HepG2 (cell line): Measurements from ENCODE around the gene IGF2BP1. TPM values are rescaled to one million over a fixed set of nuclear protein-coding genes. Genes with fewer than 3 reads are reported as not detected.

ENCODE experiments used
- ATAC-seq: fragments of 200-7000 bp; cut with Tn5 transposase; 3 replicates; pipeline ENCODE4 v1.9.1; 2020; ENCODE audit warnings: mild to moderate bottlenecking, moderate library complexity
- BruUV-seq: library from RNA; stranded (reverse); fragments of 400-500 nt; replicated peaks from 2 replicates; lab custom pipeline; 2021; lab: Mats Ljungman, UMichigan
- CTCF ChIA-PET: fragments of 300-600 bp; formaldehyde crosslinking; extraction: SDS; loops from one replicate; lab custom pipeline; 2021; ENCODE audit warnings: low total read pairs, inconsistent platforms, low intra/inter-chr PET ratio; lab: Yijun Ruan, JAX
- POLR2A ChIA-PET: fragments of 350-600 bp; sonication (Branson Sonifier 250); formaldehyde crosslinking; loops from one replicate; lab custom pipeline; 2020; ENCODE audit warnings: antibody characterized with exemption, inconsistent platforms; lab: Yijun Ruan, JAX
- DNase-seq: peaks from one replicate; pipeline ENCODE4 v3.0.0-alpha.2; 2015; ENCODE audit warnings: low spot score
- FAIRE-seq: peaks from 3 replicates; lab custom pipeline; 2011; peaks lifted over from hg19 to GRCh38; lab: Jason Lieb, UNC
- H2AFZ ChIP-seq: one replicate; pipeline ENCODE4 v1.6.1; 2011; ENCODE audit warnings: low read length, inconsistent platforms
- H3K27ac ChIP-seq: fragments of 300-600 bp; 3 replicates; pipeline ENCODE4 v1.8.0; 2011; ENCODE audit warnings: mixed run types, mild to moderate bottlenecking, mixed read lengths, low read length, inconsistent platforms; ENCODE audit not compliant: insufficient read depth; ENCODE audit errors: extremely low read length
- H3K27me3 ChIP-seq, 2 experiments: fragments of 200-600 bp in 1 of 2; 2 replicates in 1 of 2; 3 replicates in 1 of 2; pipeline versions ENCODE4 v1.6.0 to v1.8.0; 2011; ENCODE audit warnings: low read length in 2 of 2, mild to moderate bottlenecking in 2 of 2, moderate library complexity in 2 of 2, inconsistent platforms in 1 of 2; ENCODE audit not compliant: insufficient read depth in 2 of 2, control insufficient read depth in 1 of 2
- H3K36me3 ChIP-seq, 2 experiments: fragments of 200-600 bp in 1 of 2; replicated peaks in 1 of 2; 2 replicates in 1 of 2; 3 replicates in 1 of 2; pipeline versions ENCODE4 v1.5.1 to v1.8.0; 2011; ENCODE audit warnings: low read length in 2 of 2, inconsistent platforms in 1 of 2; ENCODE audit not compliant: insufficient read depth in 2 of 2, control insufficient read depth in 1 of 2
- H3K4me1 ChIP-seq: 2 replicates; pipeline ENCODE4 v1.5.1; 2012; ENCODE audit warnings: low read length, inconsistent platforms; ENCODE audit not compliant: insufficient read depth
- H3K4me2 ChIP-seq: 2 replicates; pipeline ENCODE4 v1.6.0; 2011; ENCODE audit warnings: low read depth, low read length, inconsistent platforms
- H3K4me3 ChIP-seq, 3 experiments: fragments of 200-600 bp in 1 of 3; sonication (generic), shearing (Covaris generic) in 1 of 3; replicated peaks in 1 of 3; 2 replicates each; pipeline ENCODE4 v1.5.1; 2011 to 2016; ENCODE audit warnings: low read length in 3 of 3, inconsistent platforms in 2 of 3, low read depth in 2 of 3, mild to moderate bottlenecking in 2 of 3, control low read depth in 1 of 3, mixed read lengths in 1 of 3; ENCODE audit not compliant: insufficient read depth in 1 of 3
- H3K79me2 ChIP-seq: one replicate; pipeline ENCODE4 v1.6.1; 2011; ENCODE audit warnings: low read length, inconsistent platforms; ENCODE audit not compliant: insufficient read depth
- H3K9ac ChIP-seq: 2 replicates; pipeline ENCODE4 v1.6.0; 2011; ENCODE audit warnings: mild to moderate bottlenecking, low read depth, low read length, inconsistent platforms; ENCODE audit not compliant: insufficient read depth
- H3K9me3 ChIP-seq: 2 replicates; pipeline ENCODE4 v1.5.1; 2012; ENCODE audit warnings: mild to moderate bottlenecking, low read length
- H4K20me1 ChIP-seq: 2 replicates; pipeline ENCODE4 v1.6.0; 2011; ENCODE audit warnings: inconsistent platforms, mild to moderate bottlenecking, low read length, moderate library complexity; ENCODE audit not compliant: insufficient read depth
- ATF3 ChIP-seq: sonication (generic); formaldehyde crosslinking; IDR thresholded peaks from 2 replicates; pipeline ENCODE4 v1.4.0; 2020; ENCODE audit warnings: missing genetic modification reagents
- ELF4 ChIP-seq: sonication (generic); formaldehyde crosslinking; IDR thresholded peaks from 2 replicates; pipeline ENCODE4 v1.5.0; 2020; ENCODE audit warnings: missing genetic modification reagents, mild to moderate bottlenecking, moderate library complexity, borderline replicate concordance
- FOXA3 ChIP-seq: IDR thresholded peaks from 2 replicates; pipeline ENCODE4 v1.6.1; 2016; ENCODE audit warnings: missing genetic modification reagents, missing compliant biosample characterization
- GATAD2A ChIP-seq: IDR thresholded peaks from 2 replicates; pipeline ENCODE4 v1.6.1; 2016
- HDAC1 ChIP-seq: sonication (generic); formaldehyde crosslinking; IDR thresholded peaks from 2 replicates; pipeline ENCODE4 v1.5.1; 2020; ENCODE audit warnings: mild to moderate bottlenecking, missing genetic modification reagents
- HDAC2 ChIP-seq: sonication (generic); formaldehyde crosslinking; IDR thresholded peaks from 2 replicates; pipeline ENCODE4 v1.4.0; 2020; ENCODE audit warnings: missing genetic modification reagents
- LBX2 ChIP-seq: sonication (generic); formaldehyde crosslinking; IDR thresholded peaks from 2 replicates; pipeline ENCODE4 v1.5.0; 2020; ENCODE audit warnings: missing genetic modification reagents, mild to moderate bottlenecking, borderline replicate concordance
- PLRG1 ChIP-seq: fragments of 450-650 bp; conservative IDR thresholded peaks from 2 replicates; pipeline ENCODE4 v1.6.1; 2016
- RAD51 ChIP-seq: fragments of 450-650 bp; IDR thresholded peaks from 2 replicates; pipeline ENCODE4 v1.6.1; 2016; ENCODE audit warnings: borderline replicate concordance
- RARA ChIP-seq: IDR thresholded peaks from 2 replicates; pipeline ENCODE4 v1.6.1; 2016; ENCODE audit warnings: missing genetic modification reagents, missing compliant biosample characterization
- SIN3A ChIP-seq: IDR thresholded peaks from 2 replicates; pipeline ENCODE4 v1.6.1; 2011; ENCODE audit warnings: low read depth, mild to moderate bottlenecking, control low read depth, low read length, borderline replicate concordance
- ZBED4 ChIP-seq: sonication (generic); formaldehyde crosslinking; IDR thresholded peaks from 2 replicates; pipeline ENCODE4 v1.4.0; 2020; ENCODE audit warnings: missing genetic modification reagents, borderline replicate concordance
- ZFP82 ChIP-seq: sonication (generic); formaldehyde crosslinking; IDR thresholded peaks from 2 replicates; pipeline ENCODE4 v1.5.1; 2020; ENCODE audit warnings: mild to moderate bottlenecking, missing genetic modification reagents, borderline replicate concordance
- ZKSCAN1 ChIP-seq: fragments of 150-350 bp; IDR thresholded peaks from 2 replicates; pipeline ENCODE4 v1.6.1; 2014; ENCODE audit warnings: low read length
- ZNF460 ChIP-seq: sonication (generic); formaldehyde crosslinking; IDR thresholded peaks from 2 replicates; pipeline ENCODE4 v1.5.1; 2020; ENCODE audit warnings: missing genetic modification reagents, mild to moderate bottlenecking, borderline replicate concordance
- ZNF639 ChIP-seq: conservative IDR thresholded peaks from 2 replicates; pipeline ENCODE4 v1.6.1; 2018; ENCODE audit warnings: missing genetic modification reagents
- whole genome bisulfite sequencing: methylation state at CpG from one replicate; pipeline ENCODE4 v1.1.6; 2017; ENCODE audit warnings: low lambda C conversion rate; 5-methylcytosine and 5-hydroxymethylcytosine counted together
- in situ Hi-C: cut with HindIII; loops from 2 replicates; pipeline ENCODE4 v1.10.0; 2017; ENCODE audit warnings: low pct_unique_long_range_greater_than_20kb; ENCODE audit not compliant: extremely low pct_ligation_motif_present
- intact Hi-C: fragments of 100-400 bp; cut with micrococcal nuclease; formaldehyde crosslinking; loops from one replicate; pipeline ENCODE4 v1.10.0; 2022; ENCODE audit not compliant: unreplicated experiment
- polyA plus RNA-seq, 8 experiments: library from polyadenylated mRNA; depleted of rRNA in 3 of 8; stranded (reverse) in 7 of 8; unstranded in 1 of 8; fragments of >200 nt; fragmentation: Illumina TruSeq in 4 of 8; extraction: Trizol in 4 of 8; gene quantifications; 2 replicates each; pipeline versions ENCODE4 v1.2.1 to v1.2.3, GENCODE V29; 2011 to 2016; ENCODE audit warnings: low read depth in 4 of 8, missing spikeins in 1 of 8, mixed read lengths in 1 of 8; ENCODE audit not compliant: insufficient read depth in 1 of 8
- total RNA-seq, 5 experiments: library from RNA; depleted of rRNA; stranded (reverse); fragments of >200 nt; fragmentation: Illumina TruSeq; extraction: Trizol; gene quantifications; 2 replicates each; pipeline ENCODE4 v1.2.3, GENCODE V29; 2016; ENCODE audit warnings: low read depth in 1 of 5

IGF2BP1 gene
- total and polyA plus RNA-seq, 2 of the 13 experiments (the other 11 are each of a cell fraction or from before 2014, with no cell fraction given): 29.7 to 75.1 TPM

GRCh38 chr17:48993951-48994350, 3.2 kb upstream of the IGF2BP1 start (continued):
- TF ChIP-seq ZBED4 (CRISPR knock-in tag) (no peak), FOXA3 (CRISPR knock-in tag) (no peak), ZNF639 (CRISPR knock-in tag) (no peak), PLRG1 (no peak), ZNF460 (CRISPR knock-in tag) (no peak), RAD51 (no peak)
- TF ChIP-seq, all 625 proteins: peak for 0

- no peaks in the 10 kb centered on the region for H4K20me1 ChIP-seq
- BruUV-seq: TSS peak; percentile 77
- peaks cover 0 to 3% of the 10 kb centered on the region in 2 experiments; a peak in 1 of 5 replicates for H3K27me3 ChIP-seq
- H3K4me1 ChIP-seq: peaks cover 14% of the 10 kb centered on the region
- peak overlapping the region; percentile 87 to 97 (median 90) for H3K4me3 ChIP-seq
- FAIRE-seq (peak; percentile 30), ATAC-seq (no peak), DNase-seq (no peak)
- H3K36me3 ChIP-seq: no peaks in the 10 kb centered on the region
- CTCF ChIA-PET: no interaction called here
- H3K9ac ChIP-seq: peak overlapping the region; percentile 99
- peaks cover 41% of the 10 kb centered on the region for H3K79me2 ChIP-seq
- in situ Hi-C loops: no loop called here
- no peaks in the 10 kb centered on the region for H3K9me3 ChIP-seq
- intact Hi-C loops: no loop called here
- POLR2A ChIA-PET: interaction anchor here (0.7 to 8.6 kb wide), 13 partner anchors 9 to 102 kb away, joined by 3 to 268 read pairs (median 15); partner anchors contain the start of genes ATP5MC1, GIP and SNF8
- H3K27ac ChIP-seq: peak overlapping the region; percentile 95
- H2AFZ ChIP-seq: no peak overlapping the region
- peak overlapping the region; percentile 87 for H3K4me2 ChIP-seq
- 11% methylated on average over 3 of the region's 3 CpGs for WGBS
- TF ChIP-seq HDAC1 (CRISPR knock-in tag) (peak; percentile 29; the same call in 1 of the 2 replicates), ATF3 (CRISPR knock-in tag) (no peak), LBX2 (CRISPR knock-in tag) (no peak), ELF4 (0 out of 2 replicates have a peak, but pooled peaks have one; percentile 7), GATAD2A (CRISPR knock-in tag) (no peak), HDAC2 (no peak), SIN3A (0 out of 2 replicates have a peak, but pooled peaks have one; percentile 13), RARA (CRISPR knock-in tag) (no peak), ZKSCAN1 (peak; percentile 69; the same call in 1 of the 2 replicates), ZFP82 (CRISPR knock-in tag) (0 out of 2 replicates have a peak, but pooled peaks have one; percentile 48)
Measured at GRCh38 chr17:48994549-48995303, 2.5 kb upstream of the IGF2BP1 start.
